KOPT-K1 (cell line): Measurements from ENCODE around the gene UPF3A.
A peak's percentile ranks its signal among the peaks of the same experiment; 100 is the strongest.
"Not testable (repeated sequence)": the region's sequence is repeated elsewhere in the genome, so short reads cannot be mapped to it uniquely, and the experiment has no call there.

Source experiments
- H3K27ac ChIP-seq: fragments of 200-600 bp; sonication (generic); 2 replicates; pipeline ENCODE4 v1.5.1; 2016; ENCODE audit warnings: antibody characterized with exemption, mild to moderate bottlenecking, low read depth, low read length; ENCODE audit not compliant: poor library complexity, severe bottlenecking
- H3K36me3 ChIP-seq: fragments of 200-600 bp; sonication (generic); 2 replicates; pipeline ENCODE4 v1.5.1; 2017; ENCODE audit warnings: antibody characterized with exemption, mild to moderate bottlenecking, low read length, moderate library complexity; ENCODE audit not compliant: insufficient read depth
- H3K9me3 ChIP-seq: fragments of 200-600 bp; sonication (generic); 2 replicates; pipeline ENCODE4 v1.5.1; 2017; ENCODE audit warnings: antibody characterized with exemption, low read length, mild to moderate bottlenecking; ENCODE audit not compliant: insufficient read depth, poor library complexity, severe bottlenecking

Gene UPF3A

GRCh38 chr13:114281351-114282040 is at the start of gene UPF3A:
TSS of gene UPF3A (plus strand) at chr13:114281601. CDS start at chr13:114281640, 39 bp downstream.
- peak within 1 kb of the TSS; percentile 99 for H3K27ac ChIP-seq
- no peaks in the 10 kb centered on the region for H3K9me3 ChIP-seq
- H3K36me3 ChIP-seq = peaks cover 50% of the 10 kb centered on the region

GRCh38 chr13:114231886-114232285 is 49.5 kb upstream of the UPF3A start:
- Histone ChIP-seq H3K36me3 (peaks cover 4% of the 10 kb centered on the region), H3K9me3 (no peaks in the 10 kb centered on the region), H3K27ac (no peak overlapping the region)

- Histone ChIP-seq H3K36me3 (peaks cover 27% of the 10 kb centered on the region), H3K9me3 (no peaks in the 10 kb centered on the region), H3K27ac (peak overlapping the region; percentile 81)
Measured at GRCh38 chr13:114234266-114234644, 47.1 kb upstream of the UPF3A start.

- no peaks in the 10 kb centered on the region for H3K9me3 ChIP-seq
- peaks cover 33% of the 10 kb centered on the region for H3K36me3 ChIP-seq
- H3K27ac ChIP-seq = peak within 1 kb of the TSS; percentile 81
Measured at GRCh38 chr13:114234645-114235421, 46.6 kb upstream of the UPF3A start, which contains the start of gene CDC16. TSS of gene CDC16 (plus strand) at chr13:114234897. CDS start at chr13:114235085, 188 bp downstream.

- Histone ChIP-seq H3K9me3 (no peaks in the 10 kb centered on the region), H3K36me3 (peaks cover 42% of the 10 kb centered on the region), H3K27ac (peak overlapping the region; percentile 81)
Measured at GRCh38 chr13:114235697-114236096, 45.7 kb upstream of the UPF3A start.

- peaks cover 47% of the 10 kb centered on the region for H3K36me3 ChIP-seq
- H3K9me3 ChIP-seq = no peaks in the 10 kb centered on the region
- H3K27ac ChIP-seq = peak overlapping the region; percentile 81
Measured at GRCh38 chr13:114236227-114236626, 45.2 kb upstream of the UPF3A start.

GRCh38 chr13:114237415-114238112 is 43.8 kb upstream of the UPF3A start:
- H3K27ac ChIP-seq = no peak overlapping the region
- peaks cover 60% of the 10 kb centered on the region for H3K36me3 ChIP-seq
- H3K9me3 ChIP-seq = no peaks in the 10 kb centered on the region

GRCh38 chr13:114241918-114242317 is 39.5 kb upstream of the UPF3A start:
- Histone ChIP-seq H3K27ac (no peak overlapping the region), H3K36me3 (peaks cover 100% of the 10 kb centered on the region), H3K9me3 (no peaks in the 10 kb centered on the region)

GRCh38 chr13:114243971-114244370 is 37.4 kb upstream of the UPF3A start:
- H3K9me3 ChIP-seq = no peaks in the 10 kb centered on the region
- peaks cover 100% of the 10 kb centered on the region for H3K36me3 ChIP-seq
- no peak overlapping the region for H3K27ac ChIP-seq

- Histone ChIP-seq H3K36me3 (peaks cover 100% of the 10 kb centered on the region), H3K27ac (no peak overlapping the region)
Measured at GRCh38 chr13:114244637-114245036, 36.8 kb upstream of the UPF3A start.

GRCh38 chr13:114248011-114248410 is 33.4 kb upstream of the UPF3A start:
- H3K9me3 ChIP-seq = no peaks in the 10 kb centered on the region
- H3K36me3 ChIP-seq = peaks cover 100% of the 10 kb centered on the region
- no peak overlapping the region for H3K27ac ChIP-seq

More at GRCh38 chr13:114244637-114245036, 36.8 kb upstream of the UPF3A start:
- no peaks in the 10 kb centered on the region for H3K9me3 ChIP-seq

- no peaks in the 10 kb centered on the region for H3K9me3 ChIP-seq
- no peak overlapping the region for H3K27ac ChIP-seq
- peaks cover 100% of the 10 kb centered on the region for H3K36me3 ChIP-seq
Measured at GRCh38 chr13:114249077-114249476, 32.3 kb upstream of the UPF3A start.

- H3K9me3 ChIP-seq, H3K27ac ChIP-seq: not testable (repeated sequence)
- peaks cover 100% of the 10 kb centered on the region for H3K36me3 ChIP-seq
Measured at GRCh38 chr13:114251639-114252440, 29.6 kb upstream of the UPF3A start.

GRCh38 chr13:114256547-114256946 is 24.9 kb upstream of the UPF3A start:
- Histone ChIP-seq H3K9me3 (no peaks in the 10 kb centered on the region), H3K36me3 (peaks cover 100% of the 10 kb centered on the region), H3K27ac (no peak overlapping the region)
